Measurements from ENCODE around the gene MLST8. TPM values are rescaled to one million over a fixed set of nuclear protein-coding genes. Genes with fewer than 3 reads are reported as not detected.

MLST8 gene, protein sequence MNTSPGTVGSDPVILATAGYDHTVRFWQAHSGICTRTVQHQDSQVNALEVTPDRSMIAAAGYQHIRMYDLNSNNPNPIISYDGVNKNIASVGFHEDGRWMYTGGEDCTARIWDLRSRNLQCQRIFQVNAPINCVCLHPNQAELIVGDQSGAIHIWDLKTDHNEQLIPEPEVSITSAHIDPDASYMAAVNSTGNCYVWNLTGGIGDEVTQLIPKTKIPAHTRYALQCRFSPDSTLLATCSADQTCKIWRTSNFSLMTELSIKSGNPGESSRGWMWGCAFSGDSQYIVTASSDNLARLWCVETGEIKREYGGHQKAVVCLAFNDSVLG
- 10 to 100 TPM; 11.1 to 14.4 TPM for total RNA-seq
- 10 to 100 TPM; 26.0 to 26.7 TPM for polyA plus RNA-seq

DNA sequence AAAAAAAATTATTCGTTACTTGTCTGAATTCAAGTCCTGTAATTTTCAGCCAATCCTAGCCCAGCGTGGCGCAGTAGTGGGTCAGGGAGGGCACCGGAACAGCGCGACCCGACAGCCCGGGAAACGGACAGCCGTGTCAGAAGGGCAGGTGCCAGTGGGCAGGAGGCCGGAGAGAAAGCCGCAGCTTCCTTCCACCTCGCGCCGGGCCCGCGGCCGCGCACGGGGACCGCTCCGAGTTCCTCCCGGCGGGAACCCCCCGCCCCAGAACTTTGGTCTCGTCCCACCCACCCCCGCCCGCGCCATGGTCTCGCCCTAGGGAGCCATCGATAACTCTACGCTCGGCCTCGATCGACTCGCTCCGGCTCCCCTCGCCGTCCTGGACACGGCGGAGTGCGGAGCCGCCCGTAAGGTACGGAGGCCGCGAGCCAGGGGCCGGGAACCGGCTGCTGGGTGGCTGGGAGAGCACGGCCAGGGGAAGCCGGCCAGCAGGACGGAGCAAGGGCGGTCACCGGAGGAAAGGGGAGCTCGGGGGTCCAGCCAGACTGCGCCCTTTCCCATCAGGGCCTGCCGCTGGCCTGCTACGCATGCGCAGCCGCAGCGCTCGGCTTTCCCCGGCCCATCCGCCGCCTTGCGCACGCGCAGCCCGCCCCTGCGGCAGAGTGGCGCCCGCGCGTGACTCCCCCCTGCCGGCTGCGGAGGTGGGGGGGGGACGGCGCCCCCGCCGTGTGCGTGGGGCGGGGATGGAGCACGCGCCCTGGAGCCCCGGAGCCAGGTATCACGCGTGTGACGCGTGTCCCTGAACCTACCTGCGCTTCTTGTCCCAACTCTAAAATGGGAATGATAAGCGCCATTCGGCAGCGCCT, at the start of gene MLST8:
Gene MLST8 (plus strand): TSS at position 351 of the 863 bp plus-strand sequence. CDS start 632 bp downstream, outside the sequence.
- H3K36me3 ChIP-seq (ENCODE audit: control insufficient read depth in 4 of 4, insufficient read depth in 3 of 4, low read depth in 1 of 4, low read length in 3 of 4): peaks cover 0 to 21% (median 6%) of the 10 kb centered on the region in 4 donors
- peak within 1 kb of the TSS; percentile 80 to 98 for H3K27ac ChIP-seq (ENCODE audit: low read depth in 1 of 2, low read length in 2 of 2)
- H3K27me3 ChIP-seq (ENCODE audit: control insufficient read depth in 4 of 4, insufficient read depth in 4 of 4, low read length in 3 of 4): no peaks in the 10 kb centered on the region
- H3K4me1 ChIP-seq (ENCODE audit: control insufficient read depth in 4 of 4, insufficient read depth in 4 of 4, low read length in 3 of 4): peaks cover 4 to 19% (median 10%) of the 10 kb centered on the region in 4 donors
- DNase-seq (ENCODE audit: low spot score): peak; percentile 93
- under 1% methylated on average over 93 of the region's 93 CpGs for WGBS
- H3K9ac ChIP-seq (ENCODE audit: low read depth in 1 of 2, low read length in 2 of 2): peak within 1 kb of the TSS; percentile 12 to 74
- TF ChIP-seq, protein P1, sequence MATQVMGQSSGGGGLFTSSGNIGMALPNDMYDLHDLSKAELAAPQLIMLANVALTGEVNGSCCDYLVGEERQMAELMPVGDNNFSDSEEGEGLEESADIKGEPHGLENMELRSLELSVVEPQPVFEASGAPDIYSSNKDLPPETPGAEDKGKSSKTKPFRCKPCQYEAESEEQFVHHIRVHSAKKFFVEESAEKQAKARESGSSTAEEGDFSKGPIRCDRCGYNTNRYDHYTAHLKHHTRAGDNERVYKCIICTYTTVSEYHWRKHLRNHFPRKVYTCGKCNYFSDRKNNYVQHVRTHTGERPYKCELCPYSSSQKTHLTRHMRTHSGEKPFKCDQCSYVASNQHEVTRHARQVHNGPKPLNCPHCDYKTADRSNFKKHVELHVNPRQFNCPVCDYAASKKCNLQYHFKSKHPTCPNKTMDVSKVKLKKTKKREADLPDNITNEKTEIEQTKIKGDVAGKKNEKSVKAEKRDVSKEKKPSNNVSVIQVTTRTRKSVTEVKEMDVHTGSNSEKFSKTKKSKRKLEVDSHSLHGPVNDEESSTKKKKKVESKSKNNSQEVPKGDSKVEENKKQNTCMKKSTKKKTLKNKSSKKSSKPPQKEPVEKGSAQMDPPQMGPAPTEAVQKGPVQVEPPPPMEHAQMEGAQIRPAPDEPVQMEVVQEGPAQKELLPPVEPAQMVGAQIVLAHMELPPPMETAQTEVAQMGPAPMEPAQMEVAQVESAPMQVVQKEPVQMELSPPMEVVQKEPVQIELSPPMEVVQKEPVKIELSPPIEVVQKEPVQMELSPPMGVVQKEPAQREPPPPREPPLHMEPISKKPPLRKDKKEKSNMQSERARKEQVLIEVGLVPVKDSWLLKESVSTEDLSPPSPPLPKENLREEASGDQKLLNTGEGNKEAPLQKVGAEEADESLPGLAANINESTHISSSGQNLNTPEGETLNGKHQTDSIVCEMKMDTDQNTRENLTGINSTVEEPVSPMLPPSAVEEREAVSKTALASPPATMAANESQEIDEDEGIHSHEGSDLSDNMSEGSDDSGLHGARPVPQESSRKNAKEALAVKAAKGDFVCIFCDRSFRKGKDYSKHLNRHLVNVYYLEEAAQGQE (IDR thresholded peaks at IDR 0.05): no peak
- TF ChIP-seq GABPA (IDR thresholded peaks at IDR 0.05 in 1 of 2, conservative IDR thresholded peaks at IDR 0.05 in 1 of 2): peak in 1 of 2 donors; percentile 59
- peak; percentile 52 for TF ChIP-seq NR2F2 (IDR thresholded peaks at IDR 0.05)
- TF ChIP-seq SP1 (IDR thresholded peaks at IDR 0.05): peak; percentile 45
- peak; percentile 84 for TF ChIP-seq YY1 (IDR thresholded peaks at IDR 0.05)
- no peak for TF ChIP-seq HNF4G (IDR thresholded peaks at IDR 0.05)
- H3K4me3 ChIP-seq (ENCODE audit: low read depth in 1 of 3, low read length in 3 of 3): peak within 1 kb of the TSS; percentile 50 to 85 (median 76)
- H3K9me3 ChIP-seq (ENCODE audit: control insufficient read depth in 4 of 4, low read length in 3 of 4): no peaks in the 10 kb centered on the region

DNA sequence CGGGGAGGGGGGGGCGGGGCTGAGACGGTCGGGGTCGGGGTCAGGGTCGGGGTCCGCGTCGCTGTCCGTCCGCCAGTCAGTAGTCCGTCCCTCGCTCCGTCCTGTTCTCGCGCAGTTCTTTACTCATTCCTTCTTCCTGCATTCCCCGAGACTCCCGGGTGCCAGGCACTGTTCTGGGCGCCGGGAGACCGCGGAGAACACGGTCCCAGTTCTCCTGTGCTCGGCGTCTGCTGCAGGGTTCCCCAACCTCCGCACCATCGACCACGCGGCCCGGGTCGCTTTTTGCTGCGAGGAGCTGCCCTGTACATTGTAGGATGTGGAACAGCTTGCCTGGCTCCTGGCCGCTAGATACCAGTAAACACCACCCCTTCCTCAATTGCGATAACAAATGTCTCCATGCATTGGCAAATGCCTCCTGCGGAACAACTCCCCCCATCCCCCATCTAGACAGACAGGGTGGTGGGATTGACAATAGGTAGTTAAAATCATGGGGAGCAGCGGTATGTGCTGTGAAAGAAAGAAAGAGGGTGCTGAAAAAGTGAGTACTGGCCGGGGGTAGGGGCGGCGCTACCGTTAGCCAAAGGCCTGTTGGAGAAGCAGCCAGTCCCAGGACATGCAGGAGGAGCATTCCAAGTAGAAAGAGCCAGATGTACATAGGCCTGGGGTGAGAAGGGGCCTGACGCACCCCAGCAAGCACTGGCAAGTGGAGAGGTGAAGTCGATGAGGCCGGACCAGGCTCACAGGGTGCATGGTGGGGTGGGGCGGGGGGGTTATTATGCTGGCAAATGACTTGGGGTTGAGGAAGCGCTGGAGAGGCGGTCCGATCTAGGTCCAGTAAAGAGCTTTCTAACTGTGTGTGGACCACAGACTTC, 49.0 kb upstream of the MLST8 start:
- peak; percentile 61 for DNase-seq (ENCODE audit: low spot score)
- peaks cover 0 to 5% (median under 1%) of the 10 kb centered on the region in 4 donors for H3K36me3 ChIP-seq (ENCODE audit: control insufficient read depth in 4 of 4, insufficient read depth in 3 of 4, low read depth in 1 of 4, low read length in 3 of 4)
- 3% methylated on average over 47 of the region's 47 CpGs for WGBS
- TF ChIP-seq, protein P2, sequence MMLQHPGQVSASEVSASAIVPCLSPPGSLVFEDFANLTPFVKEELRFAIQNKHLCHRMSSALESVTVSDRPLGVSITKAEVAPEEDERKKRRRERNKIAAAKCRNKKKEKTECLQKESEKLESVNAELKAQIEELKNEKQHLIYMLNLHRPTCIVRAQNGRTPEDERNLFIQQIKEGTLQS (IDR thresholded peaks at IDR 0.05): no peak
- TF ChIP-seq YY1 (IDR thresholded peaks at IDR 0.05) (no peak), NR2F2 (IDR thresholded peaks at IDR 0.05) (no peak), RXRA (IDR thresholded peaks at IDR 0.05) (peak; percentile 29 to 30), FOXA1 (IDR thresholded peaks at IDR 0.05) (no peak), RAD21 (IDR thresholded peaks at IDR 0.05) (no peak), GABPA (IDR thresholded peaks at IDR 0.05 in 1 of 2, conservative IDR thresholded peaks at IDR 0.05 in 1 of 2) (no peak), JUND (IDR thresholded peaks at IDR 0.05) (no peak), EGR1 (IDR thresholded peaks at IDR 0.05; ENCODE audit: low read depth in 2 of 2) (no peak)
- TF ChIP-seq, protein P1 (IDR thresholded peaks at IDR 0.05): peak; percentile 49
- TF ChIP-seq, protein P3, sequence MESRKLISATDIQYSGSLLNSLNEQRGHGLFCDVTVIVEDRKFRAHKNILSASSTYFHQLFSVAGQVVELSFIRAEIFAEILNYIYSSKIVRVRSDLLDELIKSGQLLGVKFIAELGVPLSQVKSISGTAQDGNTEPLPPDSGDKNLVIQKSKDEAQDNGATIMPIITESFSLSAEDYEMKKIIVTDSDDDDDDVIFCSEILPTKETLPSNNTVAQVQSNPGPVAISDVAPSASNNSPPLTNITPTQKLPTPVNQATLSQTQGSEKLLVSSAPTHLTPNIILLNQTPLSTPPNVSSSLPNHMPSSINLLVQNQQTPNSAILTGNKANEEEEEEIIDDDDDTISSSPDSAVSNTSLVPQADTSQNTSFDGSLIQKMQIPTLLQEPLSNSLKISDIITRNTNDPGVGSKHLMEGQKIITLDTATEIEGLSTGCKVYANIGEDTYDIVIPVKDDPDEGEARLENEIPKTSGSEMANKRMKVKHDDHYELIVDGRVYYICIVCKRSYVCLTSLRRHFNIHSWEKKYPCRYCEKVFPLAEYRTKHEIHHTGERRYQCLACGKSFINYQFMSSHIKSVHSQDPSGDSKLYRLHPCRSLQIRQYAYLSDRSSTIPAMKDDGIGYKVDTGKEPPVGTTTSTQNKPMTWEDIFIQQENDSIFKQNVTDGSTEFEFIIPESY (IDR thresholded peaks at IDR 0.05): no peak
- TF ChIP-seq, protein P4, sequence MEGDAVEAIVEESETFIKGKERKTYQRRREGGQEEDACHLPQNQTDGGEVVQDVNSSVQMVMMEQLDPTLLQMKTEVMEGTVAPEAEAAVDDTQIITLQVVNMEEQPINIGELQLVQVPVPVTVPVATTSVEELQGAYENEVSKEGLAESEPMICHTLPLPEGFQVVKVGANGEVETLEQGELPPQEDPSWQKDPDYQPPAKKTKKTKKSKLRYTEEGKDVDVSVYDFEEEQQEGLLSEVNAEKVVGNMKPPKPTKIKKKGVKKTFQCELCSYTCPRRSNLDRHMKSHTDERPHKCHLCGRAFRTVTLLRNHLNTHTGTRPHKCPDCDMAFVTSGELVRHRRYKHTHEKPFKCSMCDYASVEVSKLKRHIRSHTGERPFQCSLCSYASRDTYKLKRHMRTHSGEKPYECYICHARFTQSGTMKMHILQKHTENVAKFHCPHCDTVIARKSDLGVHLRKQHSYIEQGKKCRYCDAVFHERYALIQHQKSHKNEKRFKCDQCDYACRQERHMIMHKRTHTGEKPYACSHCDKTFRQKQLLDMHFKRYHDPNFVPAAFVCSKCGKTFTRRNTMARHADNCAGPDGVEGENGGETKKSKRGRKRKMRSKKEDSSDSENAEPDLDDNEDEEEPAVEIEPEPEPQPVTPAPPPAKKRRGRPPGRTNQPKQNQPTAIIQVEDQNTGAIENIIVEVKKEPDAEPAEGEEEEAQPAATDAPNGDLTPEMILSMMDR (IDR thresholded peaks at IDR 0.05; ENCODE audit: low read depth, low read length, missing input control): no peak
- TF ChIP-seq, protein P5, sequence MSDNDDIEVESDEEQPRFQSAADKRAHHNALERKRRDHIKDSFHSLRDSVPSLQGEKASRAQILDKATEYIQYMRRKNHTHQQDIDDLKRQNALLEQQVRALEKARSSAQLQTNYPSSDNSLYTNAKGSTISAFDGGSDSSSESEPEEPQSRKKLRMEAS (IDR thresholded peaks at IDR 0.05): peak; percentile 11

More for the DNA sequence above, 49.0 kb upstream of the MLST8 start:
- Histone ChIP-seq H3K4me3 (ENCODE audit: low read depth in 1 of 3, low read length in 3 of 3) (peak overlapping the region; percentile 78 to 90 (median 89)), H3K9ac (ENCODE audit: low read depth in 1 of 2, low read length in 2 of 2) (peak overlapping the region; percentile 62 to 86), H3K27ac (ENCODE audit: low read depth in 1 of 2, low read length in 2 of 2) (peak overlapping the region; percentile 77 to 82), H3K9me3 (ENCODE audit: control insufficient read depth in 4 of 4, low read length in 3 of 4) (no peaks in the 10 kb centered on the region), H3K27me3 (ENCODE audit: control insufficient read depth in 4 of 4, insufficient read depth in 4 of 4, low read length in 3 of 4) (no peaks in the 10 kb centered on the region), H3K4me1 (ENCODE audit: control insufficient read depth in 4 of 4, insufficient read depth in 4 of 4, low read length in 3 of 4) (peaks cover 31 to 87% (median 68%) of the 10 kb centered on the region in 4 donors)

Data from liver (tissue), 9 donors.